GM04503 (cell line): Measurements from ENCODE around the gene CARD16.

Experiments used
- DNase-seq: peaks from one replicate; pipeline ENCODE4 v3.0.0-alpha.2; 2012; ENCODE audit warnings: low read depth

Gene CARD16

GRCh38 chr11:104992781-104993180 lies 52.4 kb downstream of the CARD16 start:
- DNase-seq, result no peak

- no peak for DNase-seq
These were observed 53.1 kb downstream of the CARD16 start for GRCh38 chr11:104991994-104992393.
